ENCODE measurements around the gene BAIAP2L1.
A peak's percentile ranks its signal among the peaks of the same experiment; 100 is the strongest.

Gene BAIAP2L1

GRCh38 chr7:98267303-98267702 is 133.6 kb downstream of the BAIAP2L1 start:
- DNase-seq (ENCODE audit: low spot score in 2 of 2) (no peak), ATAC-seq (no peak)
- Mint-ChIP-seq H3K27ac (no peak overlapping the region), H3K4me1 (peaks cover 5% of the 10 kb centered on the region), H3K9me3 (no peaks in the 10 kb centered on the region), H3K36me3 (no peaks in the 10 kb centered on the region), H3K4me3 (no peak overlapping the region)

GRCh38 chr7:98266840-98267239 is 134.1 kb downstream of the BAIAP2L1 start:
- H3K36me3 Mint-ChIP-seq: no peaks in the 10 kb centered on the region
- peaks cover 5% of the 10 kb centered on the region for H3K4me1 Mint-ChIP-seq
- H3K27ac Mint-ChIP-seq: no peak overlapping the region
- H3K9me3 Mint-ChIP-seq: no peaks in the 10 kb centered on the region
- H3K4me3 Mint-ChIP-seq: no peak overlapping the region
- ATAC-seq (no peak), DNase-seq (ENCODE audit: low spot score in 2 of 2) (no peak)

- Mint-ChIP-seq H3K4me1 (peaks cover 5% of the 10 kb centered on the region), H3K36me3 (no peaks in the 10 kb centered on the region), H3K4me3 (no peak overlapping the region), H3K27ac (peak overlapping the region; percentile 74), H3K9me3 (no peaks in the 10 kb centered on the region)
- ATAC-seq: no peak
- no peak for DNase-seq (ENCODE audit: low spot score in 2 of 2)
These were observed 135.0 kb downstream of the BAIAP2L1 start for GRCh38 chr7:98265841-98266271.

- Mint-ChIP-seq H3K36me3 (peaks cover 29% of the 10 kb centered on the region), H3K4me3 (no peak overlapping the region), H3K27ac (no peak overlapping the region), H3K9me3 (no peaks in the 10 kb centered on the region), H3K4me1 (peaks cover 17% of the 10 kb centered on the region)
- ATAC-seq: no peak
- DNase-seq (ENCODE audit: low spot score in 2 of 2): no peak
These were observed 143.2 kb downstream of the BAIAP2L1 start for GRCh38 chr7:98257701-98258100.

GRCh38 chr7:98256431-98256830 is 144.5 kb downstream of the BAIAP2L1 start:
- Mint-ChIP-seq H3K9me3 (no peaks in the 10 kb centered on the region), H3K4me1 (peaks cover 25% of the 10 kb centered on the region), H3K36me3 (peaks cover 29% of the 10 kb centered on the region), H3K27ac (no peak overlapping the region), H3K4me3 (no peak overlapping the region)
- ATAC-seq: no peak
- no peak for DNase-seq (ENCODE audit: low spot score in 2 of 2)

- no peaks in the 10 kb centered on the region for H3K9me3 Mint-ChIP-seq
- H3K4me1 Mint-ChIP-seq: peaks cover 36% of the 10 kb centered on the region
- H3K36me3 Mint-ChIP-seq: peaks cover 22% of the 10 kb centered on the region
- ATAC-seq: peak; percentile 29
- H3K27ac Mint-ChIP-seq: peak overlapping the region; percentile 75
- no peak overlapping the region for H3K4me3 Mint-ChIP-seq
- DNase-seq (ENCODE audit: low spot score in 2 of 2): peak; percentile 10 to 55
These were observed 145.8 kb downstream of the BAIAP2L1 start for GRCh38 chr7:98254951-98255610.

- no peak for ATAC-seq
- peaks cover 36% of the 10 kb centered on the region for H3K4me1 Mint-ChIP-seq
- no peak overlapping the region for H3K4me3 Mint-ChIP-seq
- no peak for DNase-seq (ENCODE audit: low spot score in 2 of 2)
- peak overlapping the region; percentile 75 for H3K27ac Mint-ChIP-seq
- H3K36me3 Mint-ChIP-seq: peaks cover 18% of the 10 kb centered on the region
- no peaks in the 10 kb centered on the region for H3K9me3 Mint-ChIP-seq
These were observed 146.4 kb downstream of the BAIAP2L1 start for GRCh38 chr7:98254516-98254915.

- H3K36me3 Mint-ChIP-seq: peaks cover 26% of the 10 kb centered on the region
- peak; percentile 54 for ATAC-seq
- DNase-seq (ENCODE audit: low spot score in 2 of 2): no peak
- peaks cover 48% of the 10 kb centered on the region for H3K4me1 Mint-ChIP-seq
- H3K27ac Mint-ChIP-seq: peak overlapping the region; percentile 92
- H3K9me3 Mint-ChIP-seq: no peaks in the 10 kb centered on the region
- peak overlapping the region; percentile 98 for H3K4me3 Mint-ChIP-seq
These were observed 148.3 kb downstream of the BAIAP2L1 start for GRCh38 chr7:98252425-98253054.

- peaks cover 22% of the 10 kb centered on the region for H3K36me3 Mint-ChIP-seq
- ATAC-seq: peak; percentile 97
- H3K4me1 Mint-ChIP-seq: peaks cover 48% of the 10 kb centered on the region
- H3K27ac Mint-ChIP-seq: peak within 1 kb of the TSS; percentile 92
- no peaks in the 10 kb centered on the region for H3K9me3 Mint-ChIP-seq
- DNase-seq (ENCODE audit: low spot score in 2 of 2): peak; percentile 84 to 94
- peak within 1 kb of the TSS; percentile 98 for H3K4me3 Mint-ChIP-seq
These were observed 149.1 kb downstream of the BAIAP2L1 start, which contains the start of gene TECPR1 for GRCh38 chr7:98251601-98252424. TECPR1 (minus strand) TSS chr7:98252232; CDS start chr7:98246146, 6,086 bp downstream.

- Mint-ChIP-seq H3K4me3 (peak overlapping the region; percentile 98), H3K4me1 (peaks cover 48% of the 10 kb centered on the region), H3K27ac (peak overlapping the region; percentile 92), H3K36me3 (peaks cover 20% of the 10 kb centered on the region), H3K9me3 (no peaks in the 10 kb centered on the region)
- ATAC-seq: peak; percentile 31
- no peak for DNase-seq (ENCODE audit: low spot score in 2 of 2)
These were observed 149.7 kb downstream of the BAIAP2L1 start for GRCh38 chr7:98251231-98251600.

GRCh38 chr7:98250789-98251188 is 150.1 kb downstream of the BAIAP2L1 start:
- Mint-ChIP-seq H3K4me3 (peak overlapping the region; percentile 98), H3K27ac (peak overlapping the region; percentile 92), H3K36me3 (peaks cover 20% of the 10 kb centered on the region), H3K4me1 (peaks cover 48% of the 10 kb centered on the region), H3K9me3 (no peaks in the 10 kb centered on the region)
- DNase-seq (ENCODE audit: low spot score in 2 of 2) (peak in 1 of 2 donors; percentile 67), ATAC-seq (peak; percentile 38)

- DNase-seq (ENCODE audit: low spot score in 2 of 2) (no peak), ATAC-seq (no peak)
- no peaks in the 10 kb centered on the region for H3K9me3 Mint-ChIP-seq
- peak overlapping the region; percentile 92 for H3K27ac Mint-ChIP-seq
- peaks cover 28% of the 10 kb centered on the region for H3K36me3 Mint-ChIP-seq
- peak overlapping the region; percentile 38 for H3K4me3 Mint-ChIP-seq
- H3K4me1 Mint-ChIP-seq: peaks cover 46% of the 10 kb centered on the region
These were observed 151.8 kb downstream of the BAIAP2L1 start for GRCh38 chr7:98249106-98249505.

- Mint-ChIP-seq H3K27ac (peak overlapping the region; percentile 81), H3K9me3 (no peaks in the 10 kb centered on the region), H3K36me3 (peaks cover 29% of the 10 kb centered on the region), H3K4me3 (no peak overlapping the region), H3K4me1 (peaks cover 41% of the 10 kb centered on the region)
- DNase-seq (ENCODE audit: low spot score in 2 of 2) (no peak), ATAC-seq (no peak)
These were observed 152.7 kb downstream of the BAIAP2L1 start for GRCh38 chr7:98248156-98248555.

GRCh38 chr7:98244871-98245270 is 156.0 kb downstream of the BAIAP2L1 start:
- H3K4me1 Mint-ChIP-seq: peaks cover 18% of the 10 kb centered on the region
- H3K9me3 Mint-ChIP-seq: no peaks in the 10 kb centered on the region
- no peak overlapping the region for H3K4me3 Mint-ChIP-seq
- ATAC-seq (no peak), DNase-seq (ENCODE audit: low spot score in 2 of 2) (no peak)
- peaks cover 49% of the 10 kb centered on the region for H3K36me3 Mint-ChIP-seq
- H3K27ac Mint-ChIP-seq: no peak overlapping the region

- peaks cover 52% of the 10 kb centered on the region for H3K36me3 Mint-ChIP-seq
- ATAC-seq: no peak
These were observed 158.0 kb downstream of the BAIAP2L1 start for GRCh38 chr7:98242934-98243333.

More at GRCh38 chr7:98242934-98243333, 158.0 kb downstream of the BAIAP2L1 start:
- no peak for DNase-seq (ENCODE audit: low spot score in 2 of 2)
- Mint-ChIP-seq H3K27ac (no peak overlapping the region), H3K9me3 (no peaks in the 10 kb centered on the region), H3K4me3 (no peak overlapping the region), H3K4me1 (peaks cover 7% of the 10 kb centered on the region)

Measured in stimulated activated effector memory CD8-positive, alpha-beta T cell treated with anti-CD3 and anti-CD28 coated beads, Interleukin-12 subunit alpha, Interleukin-12 subunit beta, amount 100 ng/mL, for 72 hours (primary cell).